ENCODE measurements around the gene PTPRM.

PTPRM gene

DNA sequence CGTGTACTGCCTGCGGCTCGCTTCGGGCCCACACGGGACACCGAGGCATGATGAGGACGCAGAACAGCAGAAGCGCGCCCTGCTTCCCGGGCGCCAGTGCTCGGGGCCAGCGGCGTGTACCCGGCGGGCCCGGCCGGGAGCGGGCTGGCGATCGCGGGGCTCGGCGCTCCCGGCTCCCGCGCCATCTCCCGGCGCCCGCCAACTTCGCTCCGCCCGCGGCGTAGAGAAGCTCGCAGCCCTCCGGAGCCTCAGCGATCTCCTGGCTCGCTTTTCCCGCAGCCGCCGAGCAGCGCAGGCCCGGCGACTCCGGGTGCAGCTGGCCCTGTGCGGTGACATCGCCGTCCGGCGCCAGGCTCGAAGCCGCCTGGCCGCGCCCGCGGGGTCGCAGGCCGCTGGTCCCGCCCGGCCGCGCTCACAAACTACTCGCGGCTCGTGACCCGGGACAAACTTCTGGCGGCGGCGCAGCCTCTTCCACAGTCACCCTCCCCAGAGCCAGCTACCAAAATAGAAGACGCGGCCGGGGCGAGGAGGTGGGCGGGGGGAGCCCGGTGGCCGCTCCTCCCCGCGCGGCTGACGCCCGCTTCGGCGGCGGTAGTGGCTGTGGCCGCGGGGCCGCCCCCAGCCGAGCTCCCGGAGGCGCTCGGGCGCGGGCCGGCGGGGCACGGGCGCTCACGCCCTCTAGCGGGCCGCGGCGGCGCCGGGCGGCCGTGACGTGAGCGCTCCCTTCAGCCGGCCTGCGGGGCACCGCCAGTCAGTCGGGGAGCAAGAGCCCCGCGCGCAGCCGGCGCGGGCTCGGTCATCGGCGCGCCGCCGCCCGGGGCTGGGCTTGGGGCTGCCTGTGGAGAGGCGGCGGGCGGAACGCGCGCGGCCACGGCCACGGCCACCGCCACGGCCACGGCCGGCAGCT is at the start of gene PTPRM:
Gene PTPRM (plus strand): TSS at position 750 of the 907 bp plus-strand sequence. CDS start 503 bp downstream, outside the sequence.
- DNase-seq (ENCODE audit: low read depth): no peak

- DNase-seq (ENCODE audit: low read depth): no peak
Observed at GRCh38 chr18:7517852-7518251, 49.3 kb upstream of the PTPRM start.

GRCh38 chr18:7520200-7520785 is 46.8 kb upstream of the PTPRM start:
- no peak for DNase-seq (ENCODE audit: low read depth)

- DNase-seq (ENCODE audit: low read depth): no peak
Observed at GRCh38 chr18:7521226-7521856, 45.8 kb upstream of the PTPRM start.

GRCh38 chr18:7523772-7524171 is 43.3 kb upstream of the PTPRM start:
- no peak for DNase-seq (ENCODE audit: low read depth)

DNA sequence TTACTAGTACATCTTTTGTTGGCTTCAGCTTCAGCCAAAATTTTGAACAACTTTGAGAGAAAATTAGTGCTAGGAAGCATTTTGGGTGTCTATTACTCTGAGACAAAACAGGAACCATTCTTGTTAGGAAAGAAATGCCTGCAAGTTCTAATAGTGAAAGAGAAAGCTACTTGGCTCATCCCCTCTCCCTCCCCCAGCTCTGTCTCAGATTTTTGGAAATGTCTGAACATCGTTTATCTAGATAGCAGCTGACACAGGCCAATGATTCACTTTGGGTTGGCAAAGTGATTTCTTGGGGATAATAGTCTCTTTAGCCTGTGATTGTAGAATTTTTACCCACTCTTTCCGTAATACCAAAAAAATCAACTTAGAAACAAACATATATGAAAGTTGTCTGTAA is 42.3 kb upstream of the PTPRM start:
- DNase-seq (ENCODE audit: low read depth): no peak

GRCh38 chr18:7532942-7533341 is 34.2 kb upstream of the PTPRM start:
- DNase-seq (ENCODE audit: low read depth): no peak

DNA sequence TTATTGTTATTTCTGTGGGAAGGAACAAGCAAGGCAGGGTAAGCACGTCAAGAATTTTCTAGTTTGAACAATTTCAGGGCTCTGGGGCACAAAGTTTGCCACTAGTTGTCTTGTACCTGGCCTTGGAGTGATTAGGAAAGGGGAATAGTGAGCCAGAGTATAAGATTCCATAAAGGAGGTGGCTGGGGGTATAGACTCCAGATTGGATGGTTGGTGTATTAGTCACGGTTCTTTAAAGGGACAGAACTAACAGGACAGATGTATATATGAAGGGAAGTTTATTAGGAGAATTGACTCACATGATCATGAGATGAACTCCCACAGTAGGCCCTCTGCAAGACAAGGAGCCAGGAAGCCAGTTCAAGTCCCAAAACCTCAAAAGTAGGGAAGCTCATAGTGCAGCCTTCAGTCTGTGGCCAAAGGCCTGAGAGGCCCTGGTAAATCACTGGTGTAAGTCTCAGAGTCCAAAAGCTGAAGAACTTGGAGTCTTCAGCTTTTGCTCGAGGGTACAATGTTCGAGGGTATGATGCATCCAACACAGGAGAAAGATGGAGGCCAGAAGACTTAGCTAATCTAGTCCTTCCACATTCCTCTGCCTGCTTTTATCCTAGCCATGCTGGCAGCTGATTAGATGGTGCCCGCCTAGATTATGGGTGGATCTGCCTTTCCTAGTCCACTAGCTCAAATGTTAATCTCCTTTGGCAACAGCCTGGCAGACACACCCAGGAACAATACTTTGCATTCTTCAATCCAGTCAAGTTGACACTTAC is 31.5 kb upstream of the PTPRM start:
- DNase-seq (ENCODE audit: low read depth): no peak

GRCh38 chr18:7537145-7537544 is 30.0 kb upstream of the PTPRM start:
- DNase-seq (ENCODE audit: low read depth): no peak

GRCh38 chr18:7541835-7542234 is 25.3 kb upstream of the PTPRM start:
- DNase-seq (ENCODE audit: low read depth): no peak

- no peak for DNase-seq (ENCODE audit: low read depth)
Observed at GRCh38 chr18:7544686-7545085, 22.4 kb upstream of the PTPRM start.

GRCh38 chr18:7545734-7546133 is 21.4 kb upstream of the PTPRM start:
- no peak for DNase-seq (ENCODE audit: low read depth)

GRCh38 chr18:7548221-7548620 is 18.9 kb upstream of the PTPRM start:
- no peak for DNase-seq (ENCODE audit: low read depth)

DNA sequence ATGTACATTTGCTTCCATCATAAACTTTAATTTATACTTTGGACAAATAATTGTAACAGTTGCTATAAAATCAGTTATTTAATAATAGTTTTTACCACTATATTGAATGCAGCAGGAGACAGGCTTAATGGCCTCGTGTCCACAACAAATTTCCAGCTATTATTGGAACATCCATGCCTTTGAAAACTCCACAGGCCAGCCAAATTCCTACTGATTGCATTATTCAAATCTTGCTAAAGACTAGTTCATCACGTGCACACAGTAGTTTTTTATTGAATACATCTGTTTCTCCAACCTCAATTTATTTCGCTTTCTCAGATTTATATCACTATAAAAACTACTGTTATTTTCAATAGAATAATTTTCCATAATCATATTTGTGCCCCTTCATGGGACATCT is 18.4 kb upstream of the PTPRM start:
- DNase-seq (ENCODE audit: low read depth): no peak

GRCh38 chr18:7557973-7558372 is 9.1 kb upstream of the PTPRM start:
- no peak for DNase-seq (ENCODE audit: low read depth)

- no peak for DNase-seq (ENCODE audit: low read depth)
Observed at GRCh38 chr18:7558769-7559168, 8.3 kb upstream of the PTPRM start.

GRCh38 chr18:7559709-7560319 is 7.3 kb upstream of the PTPRM start:
- DNase-seq (ENCODE audit: low read depth): no peak

DNA sequence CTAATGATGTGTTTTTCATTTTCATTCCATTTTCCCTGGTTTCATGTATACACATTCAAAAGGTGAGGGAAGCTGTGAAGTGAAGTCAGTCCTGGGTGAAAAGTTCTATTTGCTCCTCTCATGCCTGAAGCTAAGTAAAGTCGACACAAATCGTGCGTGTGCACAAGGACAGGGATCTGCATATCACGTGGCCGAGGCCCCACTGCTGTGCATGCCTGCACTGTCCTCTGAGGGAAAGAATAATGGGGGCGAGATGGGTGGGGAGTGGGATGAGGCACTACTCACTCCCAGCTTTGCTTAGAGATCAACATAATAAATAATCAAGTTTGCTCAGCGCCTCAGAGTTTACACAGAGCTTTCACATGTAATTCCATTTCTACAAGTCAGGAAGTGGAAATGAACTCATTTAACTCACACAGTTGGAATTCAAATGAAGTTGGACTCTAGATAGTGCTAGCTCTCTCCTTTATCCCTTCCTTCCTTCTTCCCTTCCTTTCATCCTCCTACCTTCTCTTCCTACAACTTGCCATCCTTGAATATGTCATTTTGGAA is 5.1 kb upstream of the PTPRM start:
- DNase-seq (ENCODE audit: low read depth): no peak

- no peak for DNase-seq (ENCODE audit: low read depth)
Observed at GRCh38 chr18:7562491-7562890, 4.6 kb upstream of the PTPRM start.

- no peak for DNase-seq (ENCODE audit: low read depth)
Observed at GRCh38 chr18:7565677-7566076, 1.4 kb upstream of the PTPRM start.

DNA sequence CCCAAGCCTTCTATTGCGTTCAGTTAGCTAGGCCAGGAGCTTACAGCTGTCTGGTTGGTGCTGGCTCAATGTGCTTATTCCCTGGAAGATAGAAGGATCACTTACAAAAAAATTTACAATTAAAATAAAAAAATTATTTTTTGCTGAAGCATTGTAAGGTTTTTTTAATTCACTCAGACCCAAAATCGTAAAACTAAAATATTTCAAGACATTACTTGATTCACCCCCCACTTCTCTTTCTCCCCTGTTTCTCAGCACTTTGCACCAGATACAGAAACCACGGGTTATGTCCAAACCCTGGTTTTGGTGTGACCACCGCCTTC is 911 bp upstream of the PTPRM start:
- DNase-seq (ENCODE audit: low read depth): no peak

Data from activated gamma-delta T cell treated with anti-CD3 and anti-CD28 coated beads, Interleukin-2, amount 50 U/mL, for 16 hours (primary cell).